Measurements from ENCODE around the gene ANKFY1.
A peak's percentile ranks its signal among the peaks of the same experiment; 100 is the strongest.
"Not testable (repeated sequence)": the region's sequence is repeated elsewhere in the genome, so short reads cannot be mapped to it uniquely, and the experiment has no call there.

ANKFY1 gene

DNA sequence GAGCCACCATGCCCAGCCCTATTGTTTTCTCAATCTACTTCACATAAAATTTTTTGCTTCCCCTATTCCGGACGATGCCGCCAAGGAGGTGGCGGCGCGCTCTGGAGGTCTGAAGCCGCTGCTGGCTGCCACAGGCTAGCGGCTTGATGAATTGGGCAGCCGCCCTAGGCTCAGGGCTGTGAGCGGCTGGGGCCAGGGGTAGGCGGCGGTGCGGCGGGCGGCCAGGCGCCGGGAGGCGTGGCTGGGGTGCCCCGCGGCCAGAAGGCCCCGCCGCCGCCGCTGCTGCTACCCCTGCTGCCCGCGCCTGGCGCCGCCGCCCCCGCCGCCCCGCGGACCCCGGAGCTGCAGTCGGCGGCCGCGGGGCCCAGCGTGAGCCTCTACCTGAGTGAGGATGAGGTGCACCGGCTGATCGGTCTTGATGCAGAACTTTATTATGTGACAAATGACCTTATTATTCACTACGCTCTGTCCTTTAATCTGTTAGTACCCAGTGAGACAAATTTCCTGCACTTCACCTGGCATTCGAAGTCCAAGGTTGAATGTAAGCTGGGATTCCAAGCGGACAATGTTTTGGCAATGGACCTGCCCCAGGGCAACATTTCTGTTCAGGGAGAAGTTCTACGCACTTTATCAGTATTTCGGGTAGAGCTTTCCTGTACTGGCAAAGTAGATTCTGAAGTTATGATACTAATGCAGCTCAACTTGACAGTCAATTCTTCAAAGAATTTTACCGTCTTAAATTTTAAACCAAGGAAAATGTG lies 41.7 kb downstream of the ANKFY1 start:
- DNase-seq (ENCODE audit: low read depth, low spot score): no peak
- H3K27ac ChIP-seq: no peak overlapping the region

DNA sequence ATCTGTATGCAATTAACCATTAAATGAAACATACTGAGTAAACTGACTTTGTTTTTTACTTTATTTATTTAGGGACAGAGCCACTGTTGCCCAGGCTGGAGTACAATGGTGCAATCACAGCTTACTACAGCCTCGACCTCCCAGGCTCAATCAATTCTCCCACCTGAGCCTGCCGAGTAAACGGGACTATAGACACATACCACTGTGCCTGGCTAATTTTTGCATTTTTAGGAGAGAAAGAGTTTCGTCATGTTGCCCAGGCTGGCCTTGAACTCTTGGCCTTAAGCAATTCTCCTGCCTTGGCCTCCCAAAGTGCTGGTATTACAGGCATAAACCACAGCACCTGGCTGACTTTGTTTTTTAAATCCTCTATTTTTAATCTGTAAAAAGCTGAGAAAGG lies 42.6 kb downstream of the ANKFY1 start:
- H3K27ac ChIP-seq: no peak overlapping the region
- DNase-seq (ENCODE audit: low read depth, low spot score): no peak

DNA sequence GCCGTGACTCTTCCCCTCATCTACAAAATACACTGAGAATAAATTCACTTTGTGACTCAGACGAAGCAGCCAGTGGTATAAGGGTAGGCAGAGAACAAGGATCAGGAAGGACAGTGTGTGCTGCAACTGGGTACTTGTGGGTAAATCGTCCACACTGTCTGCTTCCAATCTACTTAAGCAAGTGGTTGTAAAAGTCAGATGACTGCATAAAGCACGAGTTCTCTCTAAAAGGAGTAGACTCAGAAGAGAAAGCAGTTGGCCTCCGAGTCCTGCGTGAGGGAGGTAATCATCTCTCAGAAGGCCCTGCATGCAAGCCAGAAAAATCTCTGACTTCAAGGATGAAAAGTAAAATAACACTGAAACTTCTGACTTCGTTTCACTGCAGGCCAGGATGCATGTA lies 43.1 kb downstream of the ANKFY1 start:
- DNase-seq (ENCODE audit: low read depth, low spot score): no peak
- no peak overlapping the region for H3K27ac ChIP-seq

GRCh38 chr17:4219241-4219640 lies 44.5 kb downstream of the ANKFY1 start:
- peak overlapping the region; percentile 48 for H3K27ac ChIP-seq
- DNase-seq (ENCODE audit: low read depth, low spot score): no peak

DNA sequence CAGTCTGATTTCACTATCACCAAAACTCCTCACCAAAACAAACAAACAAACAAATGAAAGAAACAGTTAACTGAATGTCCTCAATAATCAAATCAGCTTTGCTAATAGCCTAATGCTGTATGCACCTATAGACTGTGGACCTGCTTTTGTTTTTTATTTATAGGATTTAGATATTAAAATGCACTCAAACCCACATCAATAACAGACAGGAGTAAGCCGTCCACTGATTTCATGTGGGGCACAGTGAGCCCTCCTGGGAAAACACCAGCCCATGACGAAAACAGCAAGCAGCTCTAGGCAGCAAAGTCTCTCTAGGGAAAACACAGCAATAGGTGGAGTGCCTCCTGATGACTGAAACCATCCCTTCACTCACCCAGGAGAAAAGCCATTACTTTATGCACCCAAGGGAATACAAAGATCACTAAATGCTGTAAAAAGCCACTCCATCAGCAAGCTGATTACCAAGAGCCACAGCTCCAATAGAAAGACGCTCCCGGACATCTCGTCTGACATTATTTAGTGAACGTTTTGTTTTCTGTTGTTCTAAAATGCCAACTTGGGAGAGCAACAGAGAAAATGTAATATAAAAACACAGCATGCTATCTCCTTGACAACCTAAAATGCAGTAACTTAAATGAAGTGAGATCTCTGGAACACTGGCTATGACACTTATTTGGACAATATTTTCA lies 47.8 kb downstream of the ANKFY1 start:
- DNase-seq (ENCODE audit: low read depth, low spot score): no peak

GRCh38 chr17:4214157-4214556 lies 49.6 kb downstream of the ANKFY1 start:
- DNase-seq (ENCODE audit: low read depth, low spot score): no peak
- no peak overlapping the region for H3K27ac ChIP-seq

More for the DNA sequence above, 47.8 kb downstream of the ANKFY1 start:
- peak overlapping the region; percentile 6 for H3K27ac ChIP-seq

DNA sequence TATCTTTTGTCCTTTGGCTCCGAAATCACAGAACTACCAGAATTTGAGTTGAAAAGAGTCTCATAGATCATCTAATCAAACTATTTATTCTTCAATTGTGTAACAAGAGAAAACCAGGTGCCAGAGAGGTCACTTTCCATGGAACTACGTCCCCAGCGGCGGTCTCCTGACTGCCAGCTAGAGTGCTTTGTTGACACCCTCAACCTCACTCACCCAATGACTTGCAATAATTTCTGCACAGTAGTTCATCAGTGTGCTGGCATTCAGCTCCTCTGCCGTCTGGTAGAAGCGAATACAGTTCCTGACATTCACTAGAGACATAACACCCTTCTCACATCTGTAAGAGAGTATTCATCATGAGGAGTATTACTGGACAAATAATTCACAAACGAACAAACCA lies 54.2 kb downstream of the ANKFY1 start:
- no peak overlapping the region for H3K27ac ChIP-seq
- no peak for DNase-seq (ENCODE audit: low read depth, low spot score)

DNA sequence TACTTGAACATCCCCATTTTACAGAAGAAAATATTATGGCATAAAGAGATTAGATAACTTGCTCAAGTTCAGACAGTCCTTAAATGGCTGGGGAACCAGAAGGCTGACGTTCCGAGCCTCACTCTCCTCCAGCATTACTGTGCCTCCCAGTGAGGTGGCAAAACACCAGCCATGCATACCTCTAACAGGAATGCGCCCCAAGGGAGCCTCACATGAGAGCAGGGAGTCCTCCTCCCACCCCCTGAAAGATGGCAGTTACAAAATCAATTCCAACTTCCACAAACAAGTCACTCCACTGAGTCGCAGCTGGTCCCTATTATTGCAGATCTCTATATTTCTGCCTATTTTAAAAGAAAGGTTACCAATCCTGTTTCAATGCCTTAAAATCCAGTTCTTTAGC lies 55.5 kb downstream of the ANKFY1 start:
- H3K27ac ChIP-seq: no peak overlapping the region
- no peak for DNase-seq (ENCODE audit: low read depth, low spot score)

- no peak for DNase-seq (ENCODE audit: low read depth, low spot score)
- no peak overlapping the region for H3K27ac ChIP-seq
These were observed 56.8 kb downstream of the ANKFY1 start for GRCh38 chr17:4206962-4207361.

- no peak overlapping the region for H3K27ac ChIP-seq
- no peak for DNase-seq (ENCODE audit: low read depth, low spot score)
These were observed 57.9 kb downstream of the ANKFY1 start for GRCh38 chr17:4205917-4206316.

DNA sequence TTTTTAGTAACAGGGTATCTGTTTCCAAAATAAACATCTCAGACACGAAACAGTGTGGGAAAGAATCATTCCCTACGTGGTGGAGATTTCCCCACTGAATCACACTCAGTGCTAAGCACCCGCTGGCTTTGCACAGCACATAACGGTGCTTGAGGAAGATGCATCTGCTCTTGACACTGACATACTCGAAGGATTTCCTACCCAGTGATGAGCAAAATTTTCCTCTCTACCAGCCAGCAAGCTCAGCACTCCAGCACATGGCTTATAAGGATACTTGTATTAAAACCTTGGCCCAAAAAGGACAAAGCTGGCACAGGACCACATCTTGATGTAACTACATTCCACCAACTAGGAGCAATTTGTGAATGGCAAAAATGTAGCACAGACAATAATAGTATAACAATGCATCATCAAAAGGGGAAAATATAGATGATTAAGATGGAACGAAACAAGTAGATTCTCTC lies 59.0 kb downstream of the ANKFY1 start:
- no peak overlapping the region for H3K27ac ChIP-seq
- DNase-seq (ENCODE audit: low read depth, low spot score): no peak

- DNase-seq (ENCODE audit: low read depth, low spot score): no peak
- no peak overlapping the region for H3K27ac ChIP-seq
These were observed 59.6 kb downstream of the ANKFY1 start for GRCh38 chr17:4204190-4204589.

DNA sequence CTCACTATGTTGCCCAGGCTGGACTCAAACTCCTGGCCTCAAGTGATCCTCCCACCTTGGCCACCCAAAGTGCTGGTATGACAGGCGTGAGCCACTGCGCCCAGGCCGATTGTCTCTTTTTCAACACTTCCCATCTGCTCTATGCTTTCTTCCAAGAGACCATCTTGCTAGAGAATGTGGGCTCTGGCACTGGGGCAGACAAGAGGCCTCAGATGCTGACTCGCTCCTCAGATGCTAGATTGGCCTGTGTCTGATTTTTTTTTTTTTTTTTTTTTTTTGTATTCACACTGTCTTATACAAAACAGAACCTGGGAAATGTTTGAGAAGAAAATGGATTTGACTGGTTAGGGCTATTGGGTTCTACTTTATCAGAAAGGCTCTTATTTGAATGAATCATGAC lies 62.6 kb downstream of the ANKFY1 start:
- no peak overlapping the region for H3K27ac ChIP-seq
- DNase-seq (ENCODE audit: low read depth, low spot score): no peak

DNA sequence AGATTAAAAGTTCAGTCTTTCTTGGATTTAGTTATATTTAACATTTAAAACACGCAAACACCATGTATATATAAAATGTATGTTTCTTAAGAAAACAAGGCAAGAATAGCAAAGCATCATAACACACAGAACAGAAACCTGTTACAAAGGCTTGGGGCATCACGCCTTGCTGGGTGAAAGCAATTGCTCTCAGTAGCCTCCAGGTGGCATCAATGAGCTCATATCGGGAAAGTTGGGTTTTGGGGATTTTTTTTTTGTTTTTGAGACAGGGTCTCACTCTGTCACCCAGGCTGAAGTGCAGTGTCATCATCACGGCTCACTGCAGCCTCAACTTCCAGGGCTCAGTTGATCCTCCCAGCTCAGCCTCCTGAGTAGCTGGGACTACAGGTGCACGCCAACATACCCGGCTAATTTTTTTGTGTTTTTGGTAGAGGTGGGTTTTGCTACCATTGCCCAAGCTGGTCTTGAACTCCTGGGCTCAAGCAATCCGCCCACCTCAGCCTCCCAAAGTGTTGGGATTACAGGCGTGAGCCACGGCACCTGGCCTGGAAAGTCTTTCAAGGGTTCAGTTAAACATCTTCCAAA lies 63.9 kb downstream of the ANKFY1 start:
- no peak overlapping the region for H3K27ac ChIP-seq
- DNase-seq (ENCODE audit: low read depth, low spot score): no peak

DNA sequence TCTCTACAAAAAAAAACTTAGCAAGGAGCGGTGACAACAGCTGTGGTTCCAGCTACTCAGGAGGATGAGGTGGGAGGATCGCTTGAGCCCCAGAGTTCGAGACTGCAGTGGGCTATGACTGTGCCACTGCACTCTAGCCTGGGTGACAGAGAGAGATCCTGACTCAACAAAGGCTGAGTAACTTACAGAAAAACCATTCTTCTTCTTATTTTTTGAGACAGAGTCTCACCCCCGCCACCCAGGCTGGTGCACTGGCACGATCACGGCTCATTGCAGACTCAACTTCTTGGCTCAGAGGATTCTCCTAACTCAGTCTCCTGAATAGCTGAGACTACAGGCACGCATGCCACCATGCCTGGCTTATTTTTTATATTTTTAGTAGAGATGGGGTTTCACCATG lies 64.8 kb downstream of the ANKFY1 start:
- no peak overlapping the region for H3K27ac ChIP-seq
- DNase-seq (ENCODE audit: low read depth, low spot score): no peak

DNA sequence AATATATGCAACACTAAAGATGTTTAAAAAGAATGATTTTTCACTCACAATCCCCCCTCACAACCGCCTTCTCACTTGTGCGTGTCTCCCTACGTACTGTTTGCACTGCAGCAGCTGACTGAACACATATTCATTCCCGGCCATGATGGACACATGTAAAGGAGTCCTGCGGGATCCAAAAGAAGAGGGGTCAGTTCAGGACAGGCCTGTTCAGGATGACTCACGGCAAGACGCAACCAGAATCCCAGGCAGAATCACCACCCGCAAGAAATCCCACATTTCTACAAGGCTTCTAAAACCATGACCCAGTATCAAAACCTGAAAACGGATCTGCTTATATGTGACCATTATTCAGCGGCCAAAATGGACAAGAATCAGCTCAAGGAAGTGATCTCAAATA lies 68.5 kb downstream of the ANKFY1 start:
- no peak overlapping the region for H3K27ac ChIP-seq
- DNase-seq (ENCODE audit: low read depth, low spot score): no peak

- no peak overlapping the region for H3K27ac ChIP-seq
- no peak for DNase-seq (ENCODE audit: low read depth, low spot score)
These were observed 69.0 kb downstream of the ANKFY1 start for GRCh38 chr17:4194796-4195195.

GRCh38 chr17:4190791-4191190 lies 73.0 kb downstream of the ANKFY1 start:
- DNase-seq (ENCODE audit: low read depth, low spot score): not testable (repeated sequence)

GRCh38 chr17:4189280-4189679 lies 74.5 kb downstream of the ANKFY1 start:
- DNase-seq (ENCODE audit: low read depth, low spot score): no peak
- H3K27ac ChIP-seq: no peak overlapping the region

More at GRCh38 chr17:4190791-4191190, 73.0 kb downstream of the ANKFY1 start:
- not testable (repeated sequence) for H3K27ac ChIP-seq

DNA sequence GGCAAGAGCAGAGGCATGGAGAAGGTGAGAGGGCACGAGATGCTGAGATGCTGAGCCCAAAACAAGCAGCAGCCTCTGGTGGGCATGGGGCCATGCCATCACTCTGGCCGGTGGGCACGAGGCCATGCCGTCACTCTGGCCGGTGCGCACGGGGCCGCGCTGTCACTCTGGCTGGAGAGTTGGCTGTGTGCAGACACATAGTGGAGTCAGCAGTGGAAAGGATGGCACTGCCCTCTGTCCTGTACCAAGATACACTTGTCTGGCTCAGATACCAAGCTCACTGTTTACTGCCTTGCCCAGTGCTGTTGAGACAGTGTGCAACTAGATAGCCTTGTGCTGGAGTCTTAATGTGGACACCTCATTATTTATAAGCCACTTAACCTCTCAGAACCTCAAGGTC lies 75.7 kb downstream of the ANKFY1 start:
- H3K27ac ChIP-seq: peak overlapping the region; percentile 91

DNA sequence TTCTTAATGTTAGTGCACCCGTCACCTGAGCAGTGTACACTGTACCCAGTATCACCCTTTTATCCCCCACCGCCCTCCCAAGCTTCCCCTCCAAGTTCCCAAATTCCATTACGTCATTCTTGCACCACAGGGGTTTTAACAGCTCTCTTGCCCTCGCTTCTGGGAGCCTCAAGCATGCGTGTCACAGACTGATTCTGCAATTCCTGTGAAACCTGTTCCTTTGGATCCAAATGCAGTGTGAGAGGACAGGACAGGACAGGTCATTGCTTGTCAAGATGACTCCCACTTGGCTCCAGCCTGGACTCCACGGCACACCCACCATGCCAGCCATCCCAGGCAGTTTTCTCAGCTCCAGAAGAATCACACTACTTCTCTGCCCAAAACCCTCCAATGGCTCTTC lies 76.7 kb downstream of the ANKFY1 start:
- peak overlapping the region; percentile 91 for H3K27ac ChIP-seq
- peak; percentile 97 for DNase-seq (ENCODE audit: low read depth, low spot score)

More for the DNA sequence above, 75.7 kb downstream of the ANKFY1 start:
- DNase-seq (ENCODE audit: low read depth, low spot score): no peak
